Stimulated activated CD8-positive, alpha-beta memory T cell treated with anti-CD3 and anti-CD28 coated beads, Interleukin-2, amount 100 ng/mL, for 1 hour (primary cell): ENCODE measurements around the gene ACIN1.

Experiments used
- DNase-seq, 2 donors: peaks; one replicate each; pipeline ENCODE4 v3.0.0-alpha.2; 2020; ENCODE audit warnings: low read depth in 2 of 2

The ACIN1 gene

DNA sequence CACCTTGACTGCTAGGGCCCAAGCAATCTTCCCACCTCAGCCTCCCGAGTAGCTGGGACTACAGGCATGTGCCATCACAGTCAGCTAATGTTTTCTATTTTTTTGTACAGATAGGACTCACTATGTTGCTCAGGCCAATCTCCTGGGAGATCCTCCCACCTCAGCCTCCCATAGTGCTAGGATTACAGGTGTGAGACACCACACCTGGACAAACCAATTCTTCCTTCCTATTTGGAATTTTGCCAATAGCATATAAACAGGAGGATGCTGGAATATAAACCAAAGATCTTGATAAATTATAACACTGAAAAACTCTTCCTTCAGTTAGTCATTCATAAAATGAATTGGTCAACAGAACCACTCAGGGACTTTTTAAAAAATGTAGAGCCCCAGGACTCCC is 8.4 kb downstream of the ACIN1 start:
- DNase-seq, result no peak

GRCh38 chr14:23085458-23085857 is 9.5 kb downstream of the ACIN1 start:
- DNase-seq, result no peak

DNA sequence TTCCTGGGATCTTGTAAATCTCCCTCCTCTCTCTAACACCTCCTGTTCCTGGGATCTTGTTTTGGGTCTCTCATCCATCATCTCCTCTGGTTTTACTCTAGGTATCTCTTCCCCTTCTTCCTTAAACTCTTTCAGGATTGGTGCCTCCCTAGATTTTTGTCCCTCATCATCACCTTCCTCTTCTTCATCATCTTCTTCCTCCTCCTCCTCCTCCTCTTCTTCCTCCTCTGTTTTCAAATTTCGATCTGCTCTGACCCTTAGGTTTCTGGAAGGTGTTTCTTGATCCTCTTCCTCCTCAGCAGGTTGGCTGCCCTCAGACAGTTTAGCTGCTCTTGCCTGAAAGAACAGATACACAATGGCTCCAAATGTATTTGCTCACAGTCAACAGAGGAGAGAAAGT is 14.5 kb downstream of the ACIN1 start:
- DNase-seq, result no peak

DNA sequence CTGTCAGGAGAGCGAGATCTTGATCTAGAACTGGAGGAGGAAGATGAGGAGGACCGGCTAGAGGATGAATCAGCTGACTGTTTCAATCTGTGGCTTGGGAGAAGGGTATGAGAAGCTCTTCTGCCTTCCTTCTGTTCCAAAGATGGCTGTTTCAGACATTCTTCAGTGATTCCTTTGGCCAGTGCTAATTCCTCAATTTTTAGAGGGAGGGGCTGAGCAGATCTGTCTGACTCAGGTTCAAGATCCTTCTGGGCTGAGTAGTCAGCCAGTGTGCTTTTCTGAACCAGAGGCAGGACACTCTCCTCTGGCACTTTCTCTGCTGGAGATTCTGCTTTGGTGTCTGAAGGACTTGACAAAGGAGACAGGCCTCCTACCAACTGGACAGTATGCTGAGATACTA is 15.2 kb downstream of the ACIN1 start:
- no peak for DNase-seq

DNA sequence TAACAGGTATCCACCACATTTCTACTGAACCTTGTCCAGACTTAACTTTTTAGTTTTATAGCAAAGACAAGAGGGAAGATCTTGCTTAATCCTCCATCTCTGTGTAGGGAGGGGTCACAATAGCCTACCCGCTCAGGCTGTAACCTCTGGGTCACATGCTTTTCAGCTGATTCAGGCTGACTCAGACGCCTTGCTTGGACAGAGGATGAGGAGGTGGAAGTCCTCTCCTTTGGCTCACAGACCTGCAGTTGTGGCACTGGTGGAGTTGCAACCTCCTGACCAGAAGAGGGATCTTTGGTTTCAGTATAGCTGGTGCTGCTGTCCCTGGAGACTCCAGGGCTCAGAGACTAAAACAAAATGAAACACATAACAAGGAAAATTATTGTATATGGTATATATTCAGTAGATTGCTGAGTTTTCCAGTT is 16.2 kb downstream of the ACIN1 start:
- no peak for DNase-seq

GRCh38 chr14:23077962-23078361 is 17.0 kb downstream of the ACIN1 start:
- no peak for DNase-seq

GRCh38 chr14:23076785-23077408 is 18.0 kb downstream of the ACIN1 start:
- DNase-seq, result no peak

DNA sequence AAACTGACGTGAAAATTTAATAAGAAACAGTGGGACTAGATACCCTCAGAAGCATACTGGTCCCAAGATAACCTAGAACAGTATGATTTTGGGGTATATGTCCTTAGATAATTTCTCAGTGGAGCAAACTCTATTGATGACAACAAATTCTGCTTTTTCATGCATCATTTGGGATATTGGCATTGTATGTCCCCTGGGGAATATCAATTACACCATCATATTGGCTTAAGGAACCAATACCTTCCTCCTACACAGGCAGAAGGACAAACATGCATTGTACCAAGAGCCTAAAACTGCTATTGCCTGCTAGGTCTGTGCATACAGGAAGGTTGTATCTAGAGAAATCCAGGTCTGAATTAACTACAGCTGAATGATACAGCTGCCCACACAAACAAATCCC is 20.0 kb downstream of the ACIN1 start:
- DNase-seq, result no peak

DNA sequence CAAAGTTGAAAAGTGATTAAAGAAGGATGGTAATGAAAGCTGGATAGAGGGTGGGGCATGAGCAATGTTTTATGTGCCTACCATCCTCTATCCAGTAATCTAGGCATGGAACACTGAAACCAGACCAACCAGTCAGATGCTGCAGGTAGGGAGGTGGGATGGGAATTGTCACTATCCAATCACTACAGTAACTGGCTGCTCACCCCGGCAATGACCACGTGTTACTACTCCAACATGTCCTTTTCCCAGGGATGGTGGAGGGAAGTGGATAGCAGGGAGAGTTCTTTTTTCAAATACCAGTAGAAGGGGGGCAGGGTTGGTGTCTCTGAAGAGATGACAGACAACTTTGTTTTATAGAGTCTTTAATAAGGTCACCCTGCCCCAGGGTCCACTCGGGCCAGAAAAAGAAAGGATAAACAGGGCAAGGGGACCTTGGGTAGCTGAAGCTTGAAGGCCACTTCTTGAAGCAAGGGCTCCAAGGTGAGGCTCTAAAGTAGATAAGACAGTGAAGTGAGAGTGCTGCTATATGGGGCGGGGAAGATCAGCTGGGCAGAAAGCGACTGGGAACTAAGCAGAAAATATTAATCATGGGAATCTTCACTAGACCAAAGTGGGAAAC is 22.9 kb downstream of the ACIN1 start:
- no peak for DNase-seq

GRCh38 chr14:23071244-23071920 is 23.6 kb downstream of the ACIN1 start:
- peak in 1 of 2 donors; percentile 58 for DNase-seq

DNA sequence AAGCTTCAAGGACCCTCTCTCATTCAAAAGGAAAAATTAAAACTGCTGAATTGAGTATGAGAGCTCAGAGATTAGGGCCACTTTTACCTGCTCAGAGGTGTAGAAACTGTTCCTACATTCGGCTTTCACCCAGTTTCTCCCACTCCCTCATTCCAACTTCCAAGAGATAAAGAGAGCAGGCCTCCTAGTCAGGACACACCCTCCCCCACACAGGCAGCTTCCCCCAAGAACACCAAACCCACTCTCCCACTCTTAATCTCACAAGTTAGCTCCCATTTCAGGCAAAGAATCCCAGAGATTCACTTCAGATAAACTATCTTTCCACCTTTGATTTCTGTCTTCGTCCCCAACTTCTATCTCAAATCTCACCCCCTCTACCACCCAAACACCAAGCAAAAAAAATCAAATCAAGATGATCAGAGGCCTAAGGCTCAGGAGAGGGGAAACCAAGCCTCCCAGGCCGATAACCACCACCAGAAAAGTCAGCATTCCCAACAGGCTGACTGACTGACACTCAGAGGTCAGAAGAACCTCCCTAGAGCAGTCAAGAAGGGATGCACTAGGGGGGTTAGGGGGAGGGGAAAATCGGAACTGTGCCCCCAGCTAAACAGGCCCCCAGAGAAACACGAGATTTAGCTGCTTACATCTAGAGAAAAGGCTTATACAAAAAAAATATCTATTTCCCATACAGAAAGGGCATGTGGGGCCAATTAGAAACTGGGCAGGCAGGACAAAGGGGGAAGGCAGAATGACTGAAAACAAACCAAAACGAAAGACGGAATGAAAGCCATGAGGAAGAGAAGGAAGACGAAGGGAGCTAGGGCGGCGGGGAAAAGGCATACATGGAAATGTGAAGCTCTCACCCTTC is 24.4 kb downstream of the ACIN1 start:
- DNase-seq, result no peak

DNA sequence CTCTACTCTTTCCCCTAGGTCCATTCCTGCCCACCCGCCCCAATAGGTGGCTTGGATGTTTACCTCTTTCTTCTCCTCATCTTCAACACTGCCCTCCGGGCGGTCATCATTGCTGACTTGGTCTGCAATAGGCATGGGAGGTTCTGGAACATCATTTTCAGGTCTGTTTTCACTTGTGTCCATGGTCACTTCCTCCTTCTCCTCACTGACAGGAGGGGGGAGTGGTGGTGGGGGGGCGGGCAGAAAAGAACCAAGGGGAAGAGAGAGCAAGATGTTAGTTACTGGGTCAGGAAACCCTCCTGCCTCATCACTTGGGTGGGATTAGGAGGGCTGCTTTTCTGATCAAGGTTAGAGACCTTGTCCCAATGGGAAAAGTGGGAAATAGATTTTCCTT is 25.5 kb downstream of the ACIN1 start:
- DNase-seq, result no peak

DNA sequence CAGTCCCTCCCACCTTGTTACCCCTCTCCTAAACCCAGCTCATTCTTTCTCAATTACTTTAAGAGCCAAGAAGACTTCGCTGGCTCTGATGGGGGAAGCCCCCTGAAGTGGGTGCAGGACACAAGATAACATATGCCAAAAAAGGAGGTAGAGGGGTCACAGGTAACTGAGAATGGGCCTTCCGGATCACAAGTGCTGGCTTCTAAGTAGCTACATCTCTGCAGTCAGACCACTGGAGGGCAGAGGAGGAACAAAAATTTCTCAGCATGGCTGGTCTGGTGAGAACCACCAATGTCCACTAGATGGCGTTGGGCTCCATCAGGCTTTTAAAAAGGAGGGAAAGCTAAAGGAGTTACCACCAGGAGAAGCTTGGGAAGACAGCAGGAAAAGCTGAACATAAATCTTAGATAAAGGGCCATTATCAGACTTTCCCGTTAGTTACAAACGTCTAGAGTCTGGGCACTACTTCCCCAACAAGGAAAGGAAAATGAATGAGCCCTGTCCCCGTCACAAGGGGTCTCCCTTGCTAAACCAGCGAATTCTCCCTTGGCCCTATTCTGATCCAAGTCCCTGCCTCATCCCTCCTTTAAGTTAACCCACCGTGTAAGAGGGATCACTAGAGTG is 26.0 kb downstream of the ACIN1 start:
- peak; percentile 43 to 46 for DNase-seq

DNA sequence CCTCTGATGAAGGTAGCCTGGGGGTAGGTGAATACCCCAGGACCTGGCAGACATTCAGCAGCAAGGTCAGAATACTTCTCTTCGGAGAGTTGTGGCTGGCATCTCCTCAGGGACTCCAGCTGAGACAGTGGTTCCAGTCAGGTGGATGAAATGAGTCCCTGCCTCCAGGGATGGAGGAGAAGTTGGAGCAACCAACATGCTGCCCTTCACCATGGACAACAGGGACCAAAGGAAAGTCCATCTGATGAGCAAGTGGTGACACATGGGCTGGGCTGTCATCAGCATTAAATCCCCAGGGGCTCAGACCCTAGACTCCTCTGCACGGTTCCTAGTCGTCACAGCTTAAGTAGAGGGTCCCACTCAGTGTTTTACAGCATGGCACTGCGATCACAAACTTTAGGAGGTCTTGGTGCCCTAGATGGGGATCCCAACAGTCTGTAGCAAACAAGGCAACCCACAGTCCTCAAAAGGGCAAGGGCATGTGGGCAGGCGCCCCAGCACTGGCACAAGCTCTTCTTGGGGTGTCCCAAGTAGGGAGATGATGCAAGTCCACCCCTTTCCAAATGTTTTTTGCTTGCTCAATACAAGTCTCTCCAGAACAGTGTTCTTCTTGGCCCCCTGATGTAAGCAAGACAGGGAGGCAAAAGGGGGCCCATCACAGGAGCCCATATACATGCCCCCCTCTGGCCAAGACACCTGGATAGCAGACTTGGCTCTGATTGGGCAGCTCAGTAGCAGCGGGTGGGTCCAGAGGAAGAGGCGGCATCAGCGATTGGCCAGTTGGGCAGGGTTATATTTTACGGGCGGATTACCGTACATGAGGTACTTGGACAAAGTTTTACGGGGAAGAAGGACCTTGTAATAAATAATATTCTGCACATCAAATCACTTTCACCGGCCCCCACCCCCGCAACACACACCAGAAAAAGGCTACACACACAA is 26.8 kb downstream of the ACIN1 start:
- DNase-seq, result no peak

- DNase-seq, result no peak
These were observed 27.8 kb downstream of the ACIN1 start for GRCh38 chr14:23066855-23067744.

DNA sequence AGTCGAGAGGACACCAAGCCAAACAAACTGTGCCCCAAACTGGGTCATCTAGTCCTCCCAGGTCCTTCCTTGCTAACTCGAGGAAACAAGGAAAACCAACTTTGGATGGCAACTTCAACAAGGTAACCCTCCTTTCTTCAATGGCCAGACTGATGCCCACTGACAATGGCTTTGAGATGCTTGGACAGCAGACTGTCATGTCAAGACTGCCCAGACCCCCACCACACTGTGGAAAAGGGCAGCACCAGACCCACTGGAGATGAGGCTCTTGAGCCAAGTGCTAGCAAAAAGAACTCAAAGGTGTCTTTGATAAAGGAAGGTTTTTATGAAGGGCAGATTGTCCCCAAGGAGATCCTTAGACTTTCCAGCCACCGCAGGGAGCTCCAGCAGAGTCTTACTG is 28.6 kb downstream of the ACIN1 start:
- no peak for DNase-seq

GRCh38 chr14:23063601-23064000 is 31.3 kb downstream of the ACIN1 start:
- DNase-seq, result no peak

GRCh38 chr14:23062002-23062401 is 32.9 kb downstream of the ACIN1 start:
- no peak for DNase-seq

DNA sequence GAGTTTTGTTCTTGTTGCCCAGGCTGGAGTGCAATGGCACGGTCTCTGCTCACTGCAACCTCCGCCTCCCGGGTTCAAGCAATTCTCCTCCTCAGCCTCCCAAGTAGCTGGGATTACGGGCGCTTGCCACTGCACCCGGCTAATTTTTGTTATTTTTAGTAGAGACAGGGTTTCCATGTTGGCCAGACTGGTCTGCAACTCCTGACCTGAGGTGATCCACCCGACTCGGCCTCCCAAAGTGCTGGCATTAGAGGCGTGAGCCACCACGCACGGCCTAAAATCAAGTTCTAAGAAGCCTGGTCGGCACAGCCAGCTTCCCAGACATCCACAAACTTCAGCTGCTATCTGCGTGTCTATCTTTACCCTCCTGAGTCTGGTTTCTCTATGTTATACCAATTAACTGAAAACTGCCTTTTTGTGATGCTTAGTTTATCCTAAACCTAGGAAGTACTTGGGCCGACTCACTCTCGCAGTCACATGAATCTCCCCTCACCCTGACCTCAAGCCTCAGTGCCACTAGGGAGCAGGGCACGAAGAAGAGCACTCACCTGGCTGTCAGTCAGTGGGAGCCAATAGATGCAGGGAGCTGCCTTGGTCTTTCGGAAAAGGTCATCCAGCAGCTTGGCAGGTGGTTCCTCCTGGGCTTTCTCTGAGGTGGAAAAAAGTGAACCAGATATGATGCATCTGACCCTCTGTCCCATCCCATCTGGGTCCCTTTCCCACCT is 34.2 kb downstream of the ACIN1 start:
- DNase-seq, result no peak
